Astrocyte (in vitro differentiated cells and primary cell): Measurements from ENCODE around the gene STARD13. TPM values are rescaled to one million over a fixed set of nuclear protein-coding genes. Genes with fewer than 3 reads are reported as not detected.

Source experiments
- DNase-seq: peaks from one replicate; pipeline ENCODE4 v3.0.0-alpha.2; 2010; ENCODE audit warnings: low read depth
- FAIRE-seq: peaks from 2 replicates; lab custom pipeline; 2011; peaks lifted over from hg19 to GRCh38; lab: Jason Lieb, UNC
- H2AFZ ChIP-seq: 2 replicates; pipeline ENCODE4 v1.6.0; 2012; ENCODE audit warnings: low read depth, low read length, inconsistent platforms
- H3K27ac ChIP-seq: 2 replicates; pipeline ENCODE4 v1.5.1; 2011; ENCODE audit warnings: low read depth, low read length, inconsistent platforms
- H3K27me3 ChIP-seq: 2 replicates; pipeline ENCODE4 v1.6.0; 2011; ENCODE audit warnings: low read length, inconsistent platforms; ENCODE audit not compliant: insufficient read depth
- H3K36me3 ChIP-seq: 2 replicates; pipeline ENCODE4 v1.5.1; 2011; ENCODE audit warnings: low read length, inconsistent platforms; ENCODE audit not compliant: insufficient read depth
- H3K4me1 ChIP-seq: 2 replicates; pipeline ENCODE4 v1.5.1; 2011; ENCODE audit warnings: low read length, inconsistent platforms; ENCODE audit not compliant: insufficient read depth
- H3K4me2 ChIP-seq: 2 replicates; pipeline ENCODE4 v1.6.0; 2012; ENCODE audit warnings: low read length, inconsistent platforms
- H3K4me3 ChIP-seq: 2 replicates; pipeline ENCODE4 v1.5.1; 2011; ENCODE audit warnings: low read depth, mild to moderate bottlenecking, low read length, inconsistent platforms; ENCODE audit not compliant: insufficient read depth
- H3K79me2 ChIP-seq: 2 replicates; pipeline ENCODE4 v1.6.0; 2012; ENCODE audit warnings: mild to moderate bottlenecking, low read length, inconsistent platforms; ENCODE audit not compliant: insufficient read depth
- H3K9ac ChIP-seq: 2 replicates; pipeline ENCODE4 v1.6.0; 2012; ENCODE audit warnings: mild to moderate bottlenecking, low read length, inconsistent platforms
- H3K9me3 ChIP-seq: 2 replicates; pipeline ENCODE4 v1.5.1; 2012; ENCODE audit warnings: low read depth, mild to moderate bottlenecking, low read length, inconsistent platforms; ENCODE audit not compliant: insufficient read depth
- H4K20me1 ChIP-seq: 2 replicates; pipeline ENCODE4 v1.6.0; 2012; ENCODE audit warnings: low read length, inconsistent platforms; ENCODE audit not compliant: insufficient read depth
- H3K27ac Mint-ChIP-seq: one replicate; pipeline ENCODE4 v1.8.0; 2021; ENCODE audit warnings: mild to moderate bottlenecking, mixed read lengths; ENCODE audit not compliant: unreplicated experiment
- H3K27me3 Mint-ChIP-seq: one replicate; pipeline ENCODE4 v1.8.0; 2021; ENCODE audit warnings: low read depth, mixed read lengths; ENCODE audit not compliant: unreplicated experiment
- H3K36me3 Mint-ChIP-seq: one replicate; pipeline ENCODE4 v1.8.0; 2021; ENCODE audit warnings: low read depth, mixed read lengths; ENCODE audit not compliant: unreplicated experiment
- H3K4me1 Mint-ChIP-seq: one replicate; pipeline ENCODE4 v1.8.0; 2021; ENCODE audit warnings: low read depth, mixed read lengths; ENCODE audit not compliant: unreplicated experiment
- H3K4me3 Mint-ChIP-seq: one replicate; pipeline ENCODE4 v1.8.0; 2021; ENCODE audit warnings: mild to moderate bottlenecking, moderate library complexity, mixed read lengths; ENCODE audit not compliant: unreplicated experiment
- H3K9me3 Mint-ChIP-seq: one replicate; pipeline ENCODE4 v1.8.0; 2021; ENCODE audit warnings: mild to moderate bottlenecking, mixed read lengths; ENCODE audit not compliant: unreplicated experiment
- CTCF ChIP-seq: IDR thresholded peaks from 2 replicates; pipeline ENCODE4 v1.5.1; 2011; ENCODE audit warnings: low read depth, mild to moderate bottlenecking, inconsistent platforms, low read length, moderate library complexity; ENCODE audit not compliant: insufficient read depth
- EZH2 ChIP-seq: IDR thresholded peaks from 2 replicates; pipeline ENCODE4 v1.6.1; 2012; ENCODE audit warnings: mild to moderate bottlenecking, low read length, inconsistent platforms; ENCODE audit not compliant: insufficient read depth
- total RNA-seq: library from RNA; stranded (reverse); gene quantifications from 2 replicates; pipeline ENCODE4 v1.2.1, GENCODE V29; 2021

STARD13 gene
- total RNA-seq, 1 donor from 2014 or later, result 30.1 TPM

- H3K36me3 ChIP-seq, result peaks cover 4% of the 10 kb centered on the region
- no peaks in the 10 kb centered on the region for H3K9me3 ChIP-seq
- no peaks in the 10 kb centered on the region for H4K20me1 ChIP-seq
- peaks cover 38% of the 10 kb centered on the region for H3K4me1 ChIP-seq
- Mint-ChIP-seq H3K27me3 (no peaks in the 10 kb centered on the region), H3K9me3 (no peaks in the 10 kb centered on the region), H3K4me1 (peaks cover 42% of the 10 kb centered on the region), H3K4me3 (peak overlapping the region; percentile 17), H3K36me3 (peaks cover 5% of the 10 kb centered on the region), H3K27ac (peak overlapping the region; percentile 89)
- H3K27ac ChIP-seq, result peak overlapping the region; percentile 55
- no peak overlapping the region for H3K9ac ChIP-seq
- no peaks in the 10 kb centered on the region for H3K27me3 ChIP-seq
- TF ChIP-seq CTCF, result no peak
- TF ChIP-seq EZH2, result no peak
- no peak overlapping the region for H2AFZ ChIP-seq
- peak overlapping the region; percentile 34 for H3K4me2 ChIP-seq
- H3K4me3 ChIP-seq, result no peak overlapping the region
- peaks cover 86% of the 10 kb centered on the region for H3K79me2 ChIP-seq
- DNase-seq, result no peak
- no peak for FAIRE-seq
Observed at GRCh38 chr13:33218426-33218825, 67.1 kb downstream of the STARD13 start.

- peaks cover 42% of the 10 kb centered on the region for H3K4me1 ChIP-seq
- Mint-ChIP-seq H3K4me3 (peak overlapping the region; percentile 17), H3K9me3 (no peaks in the 10 kb centered on the region), H3K27ac (peak overlapping the region; percentile 89), H3K4me1 (peaks cover 46% of the 10 kb centered on the region), H3K27me3 (no peaks in the 10 kb centered on the region), H3K36me3 (peaks cover 4% of the 10 kb centered on the region)
- H3K9me3 ChIP-seq, result no peaks in the 10 kb centered on the region
- peak overlapping the region; percentile 21 for H3K9ac ChIP-seq
- no peaks in the 10 kb centered on the region for H3K27me3 ChIP-seq
- H3K36me3 ChIP-seq, result peaks cover 4% of the 10 kb centered on the region
- DNase-seq (peak; percentile 88), FAIRE-seq (no peak)
- TF ChIP-seq EZH2, result no peak
- TF ChIP-seq CTCF, result no peak
- H3K79me2 ChIP-seq, result peaks cover 87% of the 10 kb centered on the region
- no peak overlapping the region for H2AFZ ChIP-seq
- peak overlapping the region; percentile 34 for H3K4me2 ChIP-seq
- H4K20me1 ChIP-seq, result no peaks in the 10 kb centered on the region
- H3K27ac ChIP-seq, result peak overlapping the region; percentile 55
- H3K4me3 ChIP-seq, result no peak overlapping the region
Observed at GRCh38 chr13:33218020-33218419, 67.5 kb downstream of the STARD13 start.

GRCh38 chr13:33217256-33217655 lies 68.3 kb downstream of the STARD13 start:
- Mint-ChIP-seq H3K27ac (peak overlapping the region; percentile 89), H3K9me3 (no peaks in the 10 kb centered on the region), H3K4me3 (no peak overlapping the region), H3K36me3 (peaks cover 3% of the 10 kb centered on the region), H3K4me1 (peaks cover 48% of the 10 kb centered on the region), H3K27me3 (no peaks in the 10 kb centered on the region)
- FAIRE-seq, result no peak
- peaks cover 4% of the 10 kb centered on the region for H3K36me3 ChIP-seq
- peaks cover 87% of the 10 kb centered on the region for H3K79me2 ChIP-seq
- H3K4me3 ChIP-seq, result no peak overlapping the region
- H3K27ac ChIP-seq, result peak overlapping the region; percentile 55
- TF ChIP-seq EZH2 (no peak), CTCF (no peak)
- no peaks in the 10 kb centered on the region for H3K9me3 ChIP-seq
- no peaks in the 10 kb centered on the region for H3K27me3 ChIP-seq
- no peaks in the 10 kb centered on the region for H4K20me1 ChIP-seq
- peaks cover 45% of the 10 kb centered on the region for H3K4me1 ChIP-seq
- H3K4me2 ChIP-seq, result no peak overlapping the region
- DNase-seq, result no peak
- peak overlapping the region; percentile 21 for H3K9ac ChIP-seq
- H2AFZ ChIP-seq, result no peak overlapping the region
